ENCODE measurements around the gene SETDB1. TPM values are rescaled to one million over a fixed set of nuclear protein-coding genes. Genes with fewer than 3 reads are reported as not detected.

Gene SETDB1
- total and polyA plus RNA-seq, 10 donors, result 16.9 to 82.4 (median 53.6) TPM

DNA sequence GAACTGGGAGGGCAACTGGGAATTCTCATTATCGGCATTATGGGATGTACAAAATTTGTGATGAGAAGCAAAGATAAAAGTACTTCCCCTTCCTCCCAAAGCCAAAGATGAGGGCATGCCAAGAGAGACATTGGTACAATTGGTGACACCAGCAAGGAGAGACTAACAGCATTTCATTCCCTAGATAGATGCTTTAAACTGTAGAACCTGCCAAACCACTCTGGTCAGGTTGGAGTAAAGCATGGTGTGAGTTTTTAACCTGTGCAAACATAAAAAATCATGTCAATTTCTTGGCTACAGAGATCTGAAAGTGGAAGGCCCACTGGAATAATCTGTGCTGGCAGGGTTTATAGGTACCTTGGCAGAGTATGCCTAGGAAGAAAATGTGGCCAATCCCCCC, 19.8 kb upstream of the SETDB1 start:
- intact Hi-C loops (cut with DNase I; ENCODE audit: low total_unique reads), result no loop called here
- Histone ChIP-seq H3K9me3 (no peaks in the 10 kb centered on the region), H3K27ac (no peak overlapping the region), H3K4me1 (peaks cover 0 to 5% (median 0%) of the 10 kb centered on the region in 6 donors), H3K4me3 (no peak overlapping the region), H3K36me3 (no peaks in the 10 kb centered on the region), H3K27me3 (replicated peaks in 1 of 7) (no peaks in the 10 kb centered on the region)
- WGBS, 5 donors, result 50 to 83% (median 74%) methylated on average over 1 of the region's 1 CpG
- TF ChIP-seq, protein P1, sequence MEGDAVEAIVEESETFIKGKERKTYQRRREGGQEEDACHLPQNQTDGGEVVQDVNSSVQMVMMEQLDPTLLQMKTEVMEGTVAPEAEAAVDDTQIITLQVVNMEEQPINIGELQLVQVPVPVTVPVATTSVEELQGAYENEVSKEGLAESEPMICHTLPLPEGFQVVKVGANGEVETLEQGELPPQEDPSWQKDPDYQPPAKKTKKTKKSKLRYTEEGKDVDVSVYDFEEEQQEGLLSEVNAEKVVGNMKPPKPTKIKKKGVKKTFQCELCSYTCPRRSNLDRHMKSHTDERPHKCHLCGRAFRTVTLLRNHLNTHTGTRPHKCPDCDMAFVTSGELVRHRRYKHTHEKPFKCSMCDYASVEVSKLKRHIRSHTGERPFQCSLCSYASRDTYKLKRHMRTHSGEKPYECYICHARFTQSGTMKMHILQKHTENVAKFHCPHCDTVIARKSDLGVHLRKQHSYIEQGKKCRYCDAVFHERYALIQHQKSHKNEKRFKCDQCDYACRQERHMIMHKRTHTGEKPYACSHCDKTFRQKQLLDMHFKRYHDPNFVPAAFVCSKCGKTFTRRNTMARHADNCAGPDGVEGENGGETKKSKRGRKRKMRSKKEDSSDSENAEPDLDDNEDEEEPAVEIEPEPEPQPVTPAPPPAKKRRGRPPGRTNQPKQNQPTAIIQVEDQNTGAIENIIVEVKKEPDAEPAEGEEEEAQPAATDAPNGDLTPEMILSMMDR (IDR thresholded peaks at IDR 0.05 in 8 of 11, conservative IDR thresholded peaks at IDR 0.05 in 3 of 11), result no peak
- TF ChIP-seq POLR2AphosphoS5 (IDR thresholded peaks at IDR 0.05) (no peak), POLR2A (IDR thresholded peaks at IDR 0.05) (no peak)
- DNase-seq, result no peak

DNA sequence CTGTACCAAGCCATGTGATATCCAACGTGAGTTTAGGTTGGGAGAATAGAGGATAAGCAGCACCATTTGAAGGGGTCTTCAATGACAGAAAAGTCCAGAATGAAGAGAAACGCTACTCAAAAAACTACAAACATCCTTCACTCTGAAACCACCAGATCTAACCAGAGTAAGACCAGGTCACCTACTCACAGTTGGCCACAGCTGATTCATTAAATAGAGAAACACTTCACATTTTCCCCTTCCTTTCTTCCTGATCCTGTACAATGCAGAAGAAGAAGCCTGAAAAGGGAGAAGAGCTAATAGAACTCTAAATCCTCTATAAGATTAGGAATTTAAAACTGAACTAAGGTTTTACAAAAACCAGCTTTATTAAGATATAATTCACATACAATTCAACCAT, 19.4 kb upstream of the SETDB1 start:
- 72 to 97% (median 88%) methylated on average over 2 of the region's 2 CpGs for WGBS, 5 donors
- Histone ChIP-seq H3K36me3 (no peaks in the 10 kb centered on the region), H3K4me3 (no peak overlapping the region), H3K9me3 (no peaks in the 10 kb centered on the region), H3K27ac (no peak overlapping the region), H3K27me3 (replicated peaks in 1 of 7) (no peaks in the 10 kb centered on the region), H3K4me1 (peaks cover 0 to 5% (median 0%) of the 10 kb centered on the region in 6 donors)
- DNase-seq, result no peak
- intact Hi-C loops (cut with DNase I; ENCODE audit: low total_unique reads), result no loop called here
- no peak for TF ChIP-seq POLR2AphosphoS5 (IDR thresholded peaks at IDR 0.05)
- TF ChIP-seq, protein P1 (IDR thresholded peaks at IDR 0.05 in 8 of 11, conservative IDR thresholded peaks at IDR 0.05 in 3 of 11), result no peak
- no peak for TF ChIP-seq POLR2A (IDR thresholded peaks at IDR 0.05)

DNA sequence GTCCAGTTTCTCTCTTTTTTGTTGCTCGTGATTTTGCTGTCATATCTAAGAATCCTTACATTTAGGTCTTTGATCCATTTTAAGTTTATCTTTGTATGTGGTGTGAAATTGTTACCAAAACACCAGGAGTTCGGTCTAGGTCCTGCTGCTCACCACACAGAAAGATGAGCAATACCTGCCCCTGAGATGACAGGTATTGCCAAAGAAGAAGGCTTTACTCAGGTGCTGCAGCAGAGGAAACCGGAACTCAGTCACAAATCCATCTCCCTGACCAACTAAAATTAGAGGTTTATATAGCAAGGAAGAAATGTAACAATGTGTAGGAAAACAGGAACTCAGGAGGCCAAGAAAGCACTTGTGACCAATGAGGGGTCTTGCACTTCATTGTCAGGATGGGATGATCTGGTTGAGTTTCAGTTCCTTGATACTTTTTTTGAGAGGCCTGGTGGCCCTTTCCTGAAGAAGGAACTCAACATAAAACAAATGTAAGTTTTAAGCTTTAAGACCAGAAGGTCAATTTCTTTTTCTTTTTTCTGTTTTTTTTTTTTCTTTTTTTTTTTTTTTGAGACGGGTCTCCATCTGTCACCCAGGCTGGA, 16.5 kb upstream of the SETDB1 start:
- Histone ChIP-seq H3K9me3 (no peaks in the 10 kb centered on the region), H3K27ac (no peak overlapping the region), H3K4me1 (peaks cover 0 to 5% (median 0%) of the 10 kb centered on the region in 6 donors), H3K4me3 (no peak overlapping the region), H3K27me3 (replicated peaks in 1 of 7) (no peaks in the 10 kb centered on the region), H3K36me3 (no peaks in the 10 kb centered on the region)
- TF ChIP-seq, protein P1 (IDR thresholded peaks at IDR 0.05 in 8 of 11, conservative IDR thresholded peaks at IDR 0.05 in 3 of 11), result no peak
- TF ChIP-seq POLR2A (IDR thresholded peaks at IDR 0.05) (no peak), POLR2AphosphoS5 (IDR thresholded peaks at IDR 0.05) (no peak)
- DNase-seq, result no peak
- intact Hi-C loops (cut with DNase I; ENCODE audit: low total_unique reads), result no loop called here
- 79 to 95% (median 90%) methylated on average over 4 of the region's 4 CpGs for WGBS, 5 donors

DNA sequence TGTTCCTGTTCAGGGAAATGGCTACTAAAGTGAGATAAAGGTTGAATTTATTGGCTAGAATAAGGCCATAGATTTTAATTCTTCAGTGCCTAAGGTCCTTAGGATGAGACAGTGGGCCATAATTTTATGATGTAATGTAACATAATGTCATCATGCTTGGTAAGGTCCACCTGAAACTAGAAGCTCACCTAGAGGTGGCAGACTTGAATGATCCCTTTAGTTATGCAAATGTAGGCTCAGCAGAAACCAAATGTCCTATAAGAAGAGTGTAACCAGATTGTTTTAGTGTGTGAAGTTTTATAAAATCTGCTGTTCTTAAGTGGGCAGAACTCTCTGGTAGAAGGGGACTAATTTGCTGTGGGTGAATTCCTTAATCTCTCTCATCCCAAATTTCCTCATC, 13.5 kb upstream of the SETDB1 start:
- TF ChIP-seq POLR2A (IDR thresholded peaks at IDR 0.05), result no peak
- no peak for TF ChIP-seq POLR2AphosphoS5 (IDR thresholded peaks at IDR 0.05)
- TF ChIP-seq, protein P1 (IDR thresholded peaks at IDR 0.05 in 8 of 11, conservative IDR thresholded peaks at IDR 0.05 in 3 of 11), result no peak
- H3K27ac ChIP-seq, result no peak overlapping the region
- no peak overlapping the region for H3K4me3 ChIP-seq
- no peak for DNase-seq
- H3K9me3 ChIP-seq, result no peaks in the 10 kb centered on the region
- no peaks in the 10 kb centered on the region for H3K27me3 ChIP-seq (replicated peaks in 1 of 7)
- intact Hi-C loops (cut with DNase I; ENCODE audit: low total_unique reads), result no loop called here
- H3K4me1 ChIP-seq, result peaks cover 0 to 5% (median 0%) of the 10 kb centered on the region in 6 donors
- no peaks in the 10 kb centered on the region for H3K36me3 ChIP-seq
